Esophagus muscularis mucosa (tissue), 4 donors: Measurements from ENCODE around the gene KLK1. TPM values are rescaled to one million over a fixed set of nuclear protein-coding genes. Genes with fewer than 3 reads are reported as not detected.
A peak's percentile ranks its signal among the peaks of the same experiment; 100 is the strongest.

Experiments used
- DNase-seq: peaks from one replicate; pipeline ENCODE4 v3.0.0-alpha.2; 2017; ENCODE audit errors: extremely low spot score
- H3K27ac ChIP-seq, 4 donors: fragments of 200-600 bp; sonication (generic); replicated peaks in 1 of 4; 1 replicate in 3 of 4; 2 replicates in 1 of 4; pipeline ENCODE4 v1.5.1; 2016 to 2019; ENCODE audit warnings: mild to moderate bottlenecking in 1 of 4
- H3K27me3 ChIP-seq, 4 donors: fragments of 200-600 bp; sonication (generic); one replicate each; pipeline versions ENCODE4 v1.5.1 to v1.6.0; 2016 to 2019
- H3K36me3 ChIP-seq, 4 donors: fragments of 200-600 bp; sonication (generic); one replicate each; pipeline ENCODE4 v1.5.1; 2016 to 2019
- H3K4me1 ChIP-seq, 4 donors: fragments of 200-600 bp; sonication (generic); one replicate each; pipeline ENCODE4 v1.5.1; 2016 to 2019
- H3K4me3 ChIP-seq, 4 donors: fragments of 200-600 bp; sonication (generic); 1 replicate in 2 of 4; 2 replicates in 2 of 4; pipeline ENCODE4 v1.5.1; 2016 to 2019; ENCODE audit warnings: mild to moderate bottlenecking in 4 of 4, moderate library complexity in 1 of 4
- H3K9me3 ChIP-seq, 4 donors: fragments of 200-600 bp; sonication (generic); 1 replicate in 3 of 4; 2 replicates in 1 of 4; pipeline ENCODE4 v1.5.1; 2016 to 2019
- EP300 ChIP-seq: sonication (generic); formaldehyde crosslinking; IDR thresholded peaks from one replicate; pipeline ENCODE4 v1.6.1; 2017; ENCODE audit warnings: antibody characterized with exemption
- POLR2A ChIP-seq: fragments of 450-650 bp; IDR thresholded peaks from one replicate; pipeline ENCODE4 v1.6.1; 2017; ENCODE audit warnings: antibody characterized with exemption, moderate library complexity, mild to moderate bottlenecking, low read depth
- POLR2AphosphoS5 ChIP-seq, 2 donors: sonication (generic); formaldehyde crosslinking; IDR thresholded peaks; one replicate each; pipeline ENCODE4 v1.6.1; 2017; ENCODE audit warnings: antibody characterized with exemption in 2 of 2
- WGBS: methylation state at CpG from one replicate; pipeline ENCODE4 v1.1.5; 2018; 5-methylcytosine and 5-hydroxymethylcytosine counted together
- intact Hi-C: fragments of 100-400 bp; cut with DNase I; formaldehyde crosslinking; loops from one replicate; pipeline ENCODE4 v1.15.1; 2023
- total RNA-seq, 4 donors: library from RNA; depleted of rRNA; stranded (reverse); fragments of >200 nt; gene quantifications; one replicate each; pipeline versions ENCODE4 v1.1.0 to v1.2.1, GENCODE V29; 2016
- TF ChIP-seq, protein P1 (sequence below), 3 experiments: fragments of 200-600 bp in 2 of 3; fragments of 450-650 bp in 1 of 3; sonication (generic) in 2 of 3; IDR thresholded peaks; one replicate each; pipeline ENCODE4 v1.5.1; 2017 to 2019; ENCODE audit warnings: antibody characterized with exemption in 3 of 3, mild to moderate bottlenecking in 2 of 3, moderate library complexity in 1 of 3

The KLK1 gene
- total RNA-seq, 4 donors from 2014 or later, result not detected

DNA sequence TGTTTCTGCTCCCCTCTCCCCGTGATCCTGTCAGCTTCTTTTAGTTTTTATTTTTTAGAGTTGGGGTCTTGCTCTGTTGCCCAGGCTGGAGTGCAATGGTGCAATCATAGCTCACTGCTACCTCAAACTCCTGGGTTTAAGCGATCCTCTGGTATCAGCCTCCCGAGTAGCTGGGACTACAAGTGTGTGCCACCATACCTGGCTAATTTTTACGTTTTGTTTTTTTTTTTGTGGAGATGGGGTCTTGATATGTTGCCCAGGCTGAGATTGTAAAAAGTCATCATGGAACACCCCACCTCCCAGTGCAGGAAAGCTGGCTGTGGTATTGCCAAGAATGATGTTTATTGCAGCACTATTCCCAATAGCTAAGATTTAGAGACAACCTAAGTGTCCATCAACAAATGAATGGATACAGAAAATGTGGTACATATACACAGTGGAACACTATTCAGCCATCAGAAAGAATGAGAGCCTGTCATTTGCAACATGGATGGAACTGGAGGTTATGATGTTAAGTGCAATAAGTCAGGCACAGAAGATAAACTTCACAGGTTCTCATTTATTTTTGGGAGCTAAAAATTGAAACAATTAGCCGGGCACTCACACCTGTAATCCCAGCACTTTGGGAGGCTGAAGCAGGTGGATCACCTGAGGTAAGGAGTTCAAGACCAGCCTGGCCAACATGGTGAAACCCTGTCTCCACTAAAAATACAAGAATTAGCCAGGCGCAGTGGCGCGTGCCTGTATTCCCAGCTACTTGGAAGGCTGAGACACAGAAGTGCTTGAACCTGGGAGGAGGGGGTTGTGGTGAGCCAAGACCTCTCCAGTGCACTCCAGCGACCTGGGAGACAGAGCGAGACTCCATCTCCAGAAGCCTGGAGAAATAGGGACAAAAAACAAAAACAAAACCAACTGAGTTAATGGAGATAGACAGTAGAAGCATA, 16.4 kb upstream of the KLK1 start:
- no peak overlapping the region for H3K4me3 ChIP-seq
- intact Hi-C loops, result no loop called here
- peaks cover 0 to 53% (median 0%) of the 10 kb centered on the region in 4 donors for H3K27me3 ChIP-seq
- H3K4me1 ChIP-seq, result peaks cover 7 to 19% (median 14%) of the 10 kb centered on the region in 4 donors
- H3K9me3 ChIP-seq, result peaks cover 0 to 20% (median 9%) of the 10 kb centered on the region in 4 donors
- no peak overlapping the region for H3K27ac ChIP-seq
- no peak for DNase-seq
- TF ChIP-seq POLR2AphosphoS5 (IDR thresholded peaks at IDR 0.05) (no peak), EP300 (no peak), POLR2A (no peak)
- TF ChIP-seq, protein P1, sequence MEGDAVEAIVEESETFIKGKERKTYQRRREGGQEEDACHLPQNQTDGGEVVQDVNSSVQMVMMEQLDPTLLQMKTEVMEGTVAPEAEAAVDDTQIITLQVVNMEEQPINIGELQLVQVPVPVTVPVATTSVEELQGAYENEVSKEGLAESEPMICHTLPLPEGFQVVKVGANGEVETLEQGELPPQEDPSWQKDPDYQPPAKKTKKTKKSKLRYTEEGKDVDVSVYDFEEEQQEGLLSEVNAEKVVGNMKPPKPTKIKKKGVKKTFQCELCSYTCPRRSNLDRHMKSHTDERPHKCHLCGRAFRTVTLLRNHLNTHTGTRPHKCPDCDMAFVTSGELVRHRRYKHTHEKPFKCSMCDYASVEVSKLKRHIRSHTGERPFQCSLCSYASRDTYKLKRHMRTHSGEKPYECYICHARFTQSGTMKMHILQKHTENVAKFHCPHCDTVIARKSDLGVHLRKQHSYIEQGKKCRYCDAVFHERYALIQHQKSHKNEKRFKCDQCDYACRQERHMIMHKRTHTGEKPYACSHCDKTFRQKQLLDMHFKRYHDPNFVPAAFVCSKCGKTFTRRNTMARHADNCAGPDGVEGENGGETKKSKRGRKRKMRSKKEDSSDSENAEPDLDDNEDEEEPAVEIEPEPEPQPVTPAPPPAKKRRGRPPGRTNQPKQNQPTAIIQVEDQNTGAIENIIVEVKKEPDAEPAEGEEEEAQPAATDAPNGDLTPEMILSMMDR (IDR thresholded peaks at IDR 0.05), result no peak
- WGBS, result 72% methylated on average over 10 of the region's 10 CpGs
- H3K36me3 ChIP-seq, result no peaks in the 10 kb centered on the region

DNA sequence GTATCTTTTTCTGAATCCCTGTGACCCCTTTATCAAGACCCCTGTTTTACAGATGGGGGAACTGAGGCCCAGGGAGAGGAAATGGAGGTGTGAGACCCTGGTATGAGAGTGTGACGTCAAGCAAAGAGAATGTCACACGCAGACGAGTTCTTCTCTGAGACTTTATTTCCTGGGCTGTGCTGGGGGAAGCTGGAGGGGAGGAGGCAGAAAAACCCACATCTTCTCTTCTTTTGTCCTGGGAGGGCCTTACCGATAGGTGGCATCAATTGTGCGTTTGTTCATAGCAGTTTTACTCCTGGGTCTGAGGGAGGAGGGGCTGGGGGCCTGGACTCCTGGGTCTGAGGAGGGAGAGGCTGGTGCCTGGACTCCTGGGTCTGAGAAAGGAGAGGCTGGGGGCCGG, 14.7 kb upstream of the KLK1 start:
- peaks cover 7 to 20% (median 14%) of the 10 kb centered on the region in 4 donors for H3K4me1 ChIP-seq
- H3K27me3 ChIP-seq, result peaks cover 0 to 47% (median 3%) of the 10 kb centered on the region in 4 donors
- 31% methylated on average over 6 of the region's 6 CpGs for WGBS
- no peak overlapping the region for H3K4me3 ChIP-seq
- H3K9me3 ChIP-seq, result peaks cover 0 to 9% (median 6%) of the 10 kb centered on the region in 4 donors
- intact Hi-C loops, result no loop called here
- no peak overlapping the region for H3K27ac ChIP-seq
- H3K36me3 ChIP-seq, result no peaks in the 10 kb centered on the region
- no peak for TF ChIP-seq EP300
- TF ChIP-seq POLR2A, result no peak
- TF ChIP-seq, protein P1 (IDR thresholded peaks at IDR 0.05), result no peak
- TF ChIP-seq POLR2AphosphoS5 (IDR thresholded peaks at IDR 0.05), result no peak
- DNase-seq, result no peak

DNA sequence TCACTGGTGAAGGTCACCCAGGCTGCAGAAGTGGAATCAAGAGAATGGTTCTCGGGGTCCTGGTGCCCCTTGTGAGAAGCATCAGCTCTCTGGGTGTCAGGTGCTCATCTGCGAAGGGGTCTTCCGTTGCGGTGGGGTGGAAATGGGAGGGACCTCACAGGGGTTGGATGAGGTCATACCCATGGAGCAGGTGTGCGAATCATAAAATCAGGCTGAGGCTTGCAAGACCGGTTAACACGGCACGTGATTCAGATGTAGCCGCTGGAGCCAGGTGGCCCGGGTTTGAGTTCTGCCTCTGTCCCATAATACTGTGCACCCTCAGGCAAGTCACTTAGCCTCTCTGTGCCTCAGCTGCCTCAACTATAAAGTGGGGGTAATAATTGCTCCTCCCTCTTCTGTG, 13.7 kb upstream of the KLK1 start:
- peaks cover 0 to 57% (median 3%) of the 10 kb centered on the region in 4 donors for H3K27me3 ChIP-seq
- H3K4me1 ChIP-seq, result peaks cover 7 to 20% (median 14%) of the 10 kb centered on the region in 4 donors
- H3K4me3 ChIP-seq, result no peak overlapping the region
- TF ChIP-seq, protein P1 (IDR thresholded peaks at IDR 0.05), result no peak
- TF ChIP-seq POLR2AphosphoS5 (IDR thresholded peaks at IDR 0.05) (no peak), POLR2A (no peak), EP300 (no peak)
- H3K27ac ChIP-seq, result no peak overlapping the region
- DNase-seq, result no peak
- WGBS, result 78% methylated on average over 10 of the region's 10 CpGs
- no peaks in the 10 kb centered on the region for H3K36me3 ChIP-seq
- peaks cover 0 to 4% (median under 1%) of the 10 kb centered on the region in 4 donors for H3K9me3 ChIP-seq
- intact Hi-C loops, result no loop called here

DNA sequence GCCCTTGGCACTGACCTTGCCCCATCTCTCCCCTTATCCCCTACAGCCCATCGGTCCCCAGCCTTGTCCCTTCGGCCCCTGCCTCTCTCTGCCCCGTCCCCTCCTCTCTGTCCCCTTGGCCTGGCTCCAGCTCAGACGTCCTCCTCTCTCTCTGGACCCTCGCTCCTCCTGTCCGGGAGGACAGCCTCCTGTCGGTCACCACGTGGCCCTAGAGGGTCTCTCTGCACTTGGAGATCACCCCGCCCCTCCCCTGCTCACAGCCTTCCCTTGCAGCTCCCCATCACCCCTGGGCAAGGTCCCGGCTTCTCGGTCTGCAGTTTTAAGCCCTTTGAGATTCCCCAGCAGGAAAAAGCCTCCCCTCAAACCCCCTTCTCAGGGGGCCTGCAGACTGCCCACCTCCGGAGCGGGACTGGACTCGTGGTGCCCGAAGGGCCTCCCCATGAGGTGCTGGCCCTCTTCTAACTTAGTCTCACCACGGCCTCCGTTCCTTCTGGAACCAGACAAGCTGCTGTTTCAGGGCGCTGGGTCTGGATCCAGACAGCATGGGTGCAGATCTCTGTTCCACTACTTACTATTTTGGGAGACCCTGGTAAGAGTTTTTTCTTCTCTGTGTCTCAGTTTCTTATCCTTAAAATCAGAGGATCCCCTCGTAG, 13.1 kb upstream of the KLK1 start:
- Histone ChIP-seq H3K27me3 (peaks cover 0 to 59% (median 3%) of the 10 kb centered on the region in 4 donors), H3K4me1 (peaks cover 7 to 20% (median 14%) of the 10 kb centered on the region in 4 donors), H3K27ac (no peak overlapping the region), H3K4me3 (peak overlapping the region in 2 of 4 donors; percentile 57 to 58), H3K36me3 (no peaks in the 10 kb centered on the region), H3K9me3 (no peaks in the 10 kb centered on the region)
- intact Hi-C loops, result no loop called here
- TF ChIP-seq EP300, result no peak
- DNase-seq, result no peak
- WGBS, result 57% methylated on average over 11 of the region's 19 CpGs
